Tibial nerve (tissue), 4 donors: Measurements from ENCODE around the gene RNF227. TPM values are rescaled to one million over a fixed set of nuclear protein-coding genes. Genes with fewer than 3 reads are reported as not detected.

Experiments
- DNase-seq, 2 donors: peaks; one replicate each; pipeline ENCODE4 v3.0.0-alpha.2; 2019; ENCODE audit warnings: low spot score in 2 of 2
- H3K27ac ChIP-seq, 4 donors: fragments of 200-600 bp; sonication (generic) in 3 of 4; one replicate each; pipeline ENCODE4 v1.5.1; 2017 to 2019; ENCODE audit warnings: mild to moderate bottlenecking in 1 of 4
- H3K27me3 ChIP-seq, 2 donors: fragments of 200-600 bp; sonication (generic) in 1 of 2; one replicate each; pipeline versions ENCODE4 v1.5.1 to v1.6.0; 2017 to 2019
- H3K36me3 ChIP-seq, 3 donors: fragments of 200-600 bp; sonication (generic); one replicate each; pipeline ENCODE4 v1.5.1; 2018 to 2019
- H3K4me1 ChIP-seq, 4 donors: fragments of 200-600 bp; sonication (generic) in 3 of 4; one replicate each; pipeline ENCODE4 v1.5.1; 2017 to 2019
- H3K4me3 ChIP-seq, 4 donors: fragments of 200-600 bp; sonication (generic) in 3 of 4; one replicate each; pipeline ENCODE4 v1.5.1; 2017 to 2019; ENCODE audit warnings: mild to moderate bottlenecking in 1 of 4, moderate library complexity in 1 of 4
- H3K9me3 ChIP-seq, 4 donors: fragments of 200-600 bp; sonication (generic) in 3 of 4; one replicate each; pipeline ENCODE4 v1.5.1; 2017 to 2019
- CTCF ChIP-seq, 5 experiments: fragments of 200-600 bp in 3 of 5; fragments of 450-650 bp in 2 of 5; sonication (generic) in 3 of 5; IDR thresholded peaks; one replicate each; pipeline ENCODE4 v1.5.1; 2016 to 2019; ENCODE audit warnings: antibody characterized with exemption in 5 of 5, mild to moderate bottlenecking in 3 of 5, moderate library complexity in 2 of 5
- EP300 ChIP-seq, 2 donors: sonication (generic); formaldehyde crosslinking; IDR thresholded peaks; one replicate each; pipeline ENCODE4 v1.6.1; 2017; ENCODE audit warnings: antibody characterized with exemption in 2 of 2, mild to moderate bottlenecking in 1 of 2
- POLR2A ChIP-seq, 2 donors: fragments of 450-650 bp; IDR thresholded peaks; one replicate each; pipeline ENCODE4 v1.6.1; 2017; ENCODE audit warnings: antibody characterized with exemption in 2 of 2, mild to moderate bottlenecking in 2 of 2, moderate library complexity in 2 of 2
- WGBS, 2 donors: methylation state at CpG; one replicate each; pipeline ENCODE4 v1.1.5; 2018; 5-methylcytosine and 5-hydroxymethylcytosine counted together
- total RNA-seq, 4 donors: library from RNA; depleted of rRNA; stranded (reverse); fragments of >200 nt; gene quantifications; one replicate each; pipeline ENCODE4 v1.1.0, GENCODE V29; 2016

RNF227 gene
- total RNA-seq, 4 donors from 2014 or later, result 2.6 to 41.2 (median 3.8) TPM

- no peaks in the 10 kb centered on the region for H3K27me3 ChIP-seq
- no peak for DNase-seq
- peaks cover 0 to 96% (median 27%) of the 10 kb centered on the region in 3 donors for H3K36me3 ChIP-seq
- 94 to 96% methylated on average over 4 of the region's 4 CpGs for WGBS, 2 donors
- peaks cover 0 to 2% (median 0%) of the 10 kb centered on the region in 4 donors for H3K4me1 ChIP-seq
- no peak overlapping the region for H3K27ac ChIP-seq
- TF ChIP-seq POLR2A (IDR thresholded peaks at IDR 0.05), result no peak
- H3K9me3 ChIP-seq, result no peaks in the 10 kb centered on the region
- no peak overlapping the region for H3K4me3 ChIP-seq
Measured at GRCh38 chr17:7940034-7940433, 23.9 kb upstream of the RNF227 start.

GRCh38 chr17:7935859-7936258, 19.8 kb upstream of the RNF227 start:
- Histone ChIP-seq H3K27me3 (no peaks in the 10 kb centered on the region), H3K4me1 (peaks cover 0 to 34% (median 16%) of the 10 kb centered on the region in 4 donors), H3K9me3 (no peaks in the 10 kb centered on the region), H3K36me3 (peaks cover 0 to 70% (median 12%) of the 10 kb centered on the region in 3 donors), H3K4me3 (no peak overlapping the region), H3K27ac (no peak overlapping the region)
- no peak for TF ChIP-seq EP300 (IDR thresholded peaks at IDR 0.05)
- TF ChIP-seq POLR2A (IDR thresholded peaks at IDR 0.05), result no peak
- TF ChIP-seq CTCF (IDR thresholded peaks at IDR 0.05), result no peak
- no peak for DNase-seq

GRCh38 chr17:7932949-7933348, 16.9 kb upstream of the RNF227 start:
- Histone ChIP-seq H3K4me1 (peaks cover 0 to 52% (median 21%) of the 10 kb centered on the region in 4 donors), H3K9me3 (no peaks in the 10 kb centered on the region), H3K27ac (peak overlapping the region; percentile 63 to 94 (median 82)), H3K36me3 (peaks cover 0 to 54% (median 0%) of the 10 kb centered on the region in 3 donors), H3K4me3 (peak overlapping the region; percentile 61 to 97 (median 83)), H3K27me3 (no peaks in the 10 kb centered on the region)
- no peak for TF ChIP-seq POLR2A (IDR thresholded peaks at IDR 0.05)
- TF ChIP-seq CTCF (IDR thresholded peaks at IDR 0.05), result peak in 1 of 5 experiments; percentile 16
- WGBS, 2 donors, result 2% methylated on average over 16 of the region's 16 CpGs
- DNase-seq, result no peak

- peak overlapping the region; percentile 61 to 97 (median 83) for H3K4me3 ChIP-seq
- H3K27me3 ChIP-seq, result no peaks in the 10 kb centered on the region
- 0 to 1% methylated on average over 17 of the region's 17 CpGs for WGBS, 2 donors
- H3K27ac ChIP-seq, result peak overlapping the region; percentile 63 to 94 (median 82)
- H3K9me3 ChIP-seq, result no peaks in the 10 kb centered on the region
- H3K36me3 ChIP-seq, result peaks cover 0 to 53% (median 0%) of the 10 kb centered on the region in 3 donors
- no peak for TF ChIP-seq CTCF (IDR thresholded peaks at IDR 0.05)
- no peak for TF ChIP-seq EP300 (IDR thresholded peaks at IDR 0.05)
- no peak for TF ChIP-seq POLR2A (IDR thresholded peaks at IDR 0.05)
- peak in 1 of 2 donors; percentile 22 for DNase-seq
- peaks cover 0 to 52% (median 21%) of the 10 kb centered on the region in 4 donors for H3K4me1 ChIP-seq
Measured at GRCh38 chr17:7932483-7932891, 16.4 kb upstream of the RNF227 start.

GRCh38 chr17:7931709-7932482, 15.8 kb upstream of the RNF227 start, which contains the start of the genes CNTROB and TRAPPC1:
TSS of gene CNTROB (plus strand) at chr17:7932206. CDS start at chr17:7933080, 874 bp downstream.
TSS of gene TRAPPC1 (minus strand) at chr17:7931946. CDS start at chr17:7931829, 117 bp downstream.
- WGBS, 2 donors, result 1% methylated on average over 42 to 52 of the region's 55 CpGs
- H3K27me3 ChIP-seq, result no peaks in the 10 kb centered on the region
- DNase-seq, result peak; percentile 99
- peaks cover 0 to 52% (median 0%) of the 10 kb centered on the region in 3 donors for H3K36me3 ChIP-seq
- peak within 1 kb of the TSS; percentile 79 to 97 (median 85) for H3K4me3 ChIP-seq
- TF ChIP-seq CTCF (IDR thresholded peaks at IDR 0.05) (no peak), EP300 (IDR thresholded peaks at IDR 0.05) (peak; percentile 97 to 99), POLR2A (IDR thresholded peaks at IDR 0.05) (peak; percentile 79 to 93)
- peak within 1 kb of the TSS; percentile 63 to 94 (median 82) for H3K27ac ChIP-seq
- no peaks in the 10 kb centered on the region for H3K9me3 ChIP-seq
- peaks cover 0 to 52% (median 21%) of the 10 kb centered on the region in 4 donors for H3K4me1 ChIP-seq
